HCT116 (cell line): ENCODE results near the gene SUPT4H1. TPM values are rescaled to one million over a fixed set of nuclear protein-coding genes. Genes with fewer than 3 reads are reported as not detected.

Source experiments
- ATAC-seq: fragments of 200-7000 bp; cut with Tn5 transposase; 2 replicates; pipeline ENCODE4 v1.9.1; 2020; ENCODE audit warnings: mild to moderate bottlenecking, moderate library complexity
- BruUV-seq: library from RNA; stranded (reverse); fragments of 400-500 nt; replicated peaks from 2 replicates; lab custom pipeline; 2021; lab: Mats Ljungman, UMichigan
- CTCF ChIA-PET: fragments of 300-600 bp; sonication (Branson Sonifier 250); formaldehyde crosslinking; loops from one replicate; lab custom pipeline; 2021; ENCODE audit warnings: antibody characterized with exemption; lab: Charles Lee
- POLR2A ChIA-PET: fragments of 300-600, 350-600 bp; sonication (Branson Sonifier 250); formaldehyde crosslinking; loops from one replicate; lab custom pipeline; 2021; ENCODE audit warnings: antibody characterized with exemption; lab: Charles Lee
- RAD21 ChIA-PET, 2 experiments: fragments of 300-600 bp; sonication (Branson Sonifier 250); formaldehyde crosslinking; loops; one replicate each; lab custom pipeline; 2023; ENCODE audit warnings: low total read pairs in 2 of 2; ENCODE audit not compliant: uncharacterized antibody in 2 of 2, unreplicated experiment in 2 of 2, low non-redundant PET in 1 of 2; lab: Charles Lee
- DNase-seq: peaks from one replicate; pipeline ENCODE4 v3.0.0-alpha.2; 2010; ENCODE audit warnings: low read depth, low spot score
- H2AFZ ChIP-seq: fragments of 200-600 bp; shearing (Covaris generic), sonication (generic); 2 replicates; pipeline ENCODE4 v1.6.1; 2017; ENCODE audit warnings: low read depth, mixed run types, mixed read lengths, antibody characterized with exemption, low read length; ENCODE audit not compliant: poor library complexity, severe bottlenecking
- H3K27ac ChIP-seq: 2 replicates; pipeline ENCODE4 v1.5.1; 2012; ENCODE audit warnings: low read depth, low read length
- H3K27me3 ChIP-seq: fragments of 200-600 bp; sonication (generic); 2 replicates; pipeline ENCODE4 v1.6.1; 2016; ENCODE audit warnings: mixed run types, low read length, mixed read lengths; ENCODE audit not compliant: insufficient read depth
- H3K36me3 ChIP-seq, 2 experiments: fragments of 200-500 bp in 1 of 2; fragments of 200-600 bp in 1 of 2; sonication (Bioruptor generic) in 1 of 2; sonication (generic) in 1 of 2; 2 replicates each; pipeline versions ENCODE4 v1.5.1 to v1.6.1; 2014 to 2016; ENCODE audit warnings: low read length in 2 of 2, inconsistent platforms in 1 of 2, mixed read lengths in 1 of 2, mixed run types in 1 of 2; ENCODE audit not compliant: insufficient read depth in 2 of 2, control insufficient read depth in 1 of 2
- H3K4me1 ChIP-seq, 2 experiments: fragments of 200-600 bp in 1 of 2; sonication (generic) in 1 of 2; 2 replicates each; pipeline versions ENCODE4 v1.5.1 to v1.6.1; 2012 to 2017; ENCODE audit warnings: low read length in 2 of 2, inconsistent platforms in 1 of 2, mild to moderate bottlenecking in 1 of 2, mixed read lengths in 1 of 2, mixed run types in 1 of 2, moderate library complexity in 1 of 2; ENCODE audit not compliant: insufficient read depth in 2 of 2, control insufficient read depth in 1 of 2
- H3K4me2 ChIP-seq: fragments of 200-600 bp; sonication (generic); 2 replicates; pipeline ENCODE4 v1.6.1; 2017; ENCODE audit warnings: mixed run types, low read length, mixed read lengths
- H3K4me3 ChIP-seq, 2 experiments: fragments of 200-600 bp in 1 of 2; sonication (generic) in 1 of 2; replicated peaks in 1 of 2; 2 replicates each; pipeline ENCODE4 v1.5.1; 2011 to 2016; ENCODE audit warnings: low read length in 2 of 2, control low read depth in 1 of 2, low read depth in 1 of 2, mild to moderate bottlenecking in 1 of 2, mixed read lengths in 1 of 2, mixed run types in 1 of 2
- H3K79me2 ChIP-seq: fragments of 200-600 bp; sonication (generic); 2 replicates; pipeline ENCODE4 v1.6.1; 2017; ENCODE audit warnings: mild to moderate bottlenecking, mixed run types, low read length, moderate library complexity, mixed read lengths; ENCODE audit not compliant: insufficient read depth
- H3K9ac ChIP-seq: fragments of 200-600 bp; sonication (generic); 2 replicates; pipeline ENCODE4 v1.6.1; 2016; ENCODE audit warnings: low read length, mixed read lengths
- H3K9me2 ChIP-seq: fragments of 200-600 bp; sonication (generic), shearing (Covaris generic); 2 replicates; pipeline ENCODE4 v1.6.1; 2017; ENCODE audit warnings: mixed run types, mild to moderate bottlenecking, moderate library complexity; ENCODE audit not compliant: insufficient read depth
- H3K9me3 ChIP-seq, 2 experiments: fragments of 200-500 bp in 1 of 2; fragments of 200-600 bp in 1 of 2; sonication (Bioruptor generic) in 1 of 2; sonication (generic) in 1 of 2; 2 replicates each; pipeline ENCODE4 v1.6.1; 2014 to 2017; ENCODE audit warnings: low read length in 2 of 2, mixed read lengths in 2 of 2, inconsistent platforms in 1 of 2, low read depth in 1 of 2, mild to moderate bottlenecking in 1 of 2, mixed run types in 1 of 2, moderate library complexity in 1 of 2; ENCODE audit not compliant: control insufficient read depth in 1 of 2, insufficient read depth in 1 of 2
- H4K20me1 ChIP-seq: fragments of 200-600 bp; sonication (generic), shearing (Covaris generic); 2 replicates; pipeline ENCODE4 v1.6.1; 2017; ENCODE audit warnings: mixed run types, mild to moderate bottlenecking, moderate library complexity; ENCODE audit not compliant: insufficient read depth
- CEBPB ChIP-seq: IDR thresholded peaks from 2 replicates; pipeline ENCODE4 v1.6.1; 2012; ENCODE audit warnings: low read depth
- CTCF ChIP-seq, 3 experiments: fragments of 200-600 bp in 1 of 3; sonication (generic) in 1 of 3; IDR thresholded peaks in 2 of 3; conservative IDR thresholded peaks in 1 of 3; 2 replicates each; pipeline ENCODE4 v1.5.1; 2012 to 2017; ENCODE audit warnings: low read depth in 2 of 3, low read length in 2 of 3, antibody characterized with exemption in 1 of 3, borderline replicate concordance in 1 of 3, control low read depth in 1 of 3, mild to moderate bottlenecking in 1 of 3, mixed read lengths in 1 of 3, mixed run types in 1 of 3, moderate library complexity in 1 of 3; ENCODE audit not compliant: insufficient read depth in 1 of 3
- ELF1 ChIP-seq: IDR thresholded peaks from 2 replicates; pipeline ENCODE4 v1.6.1; 2012; ENCODE audit warnings: low read depth, borderline replicate concordance
- EZH2phosphoT487 ChIP-seq: fragments of 200-600 bp; IDR thresholded peaks from 2 replicates; pipeline ENCODE4 v1.6.1; 2018; ENCODE audit warnings: antibody characterized with exemption, borderline replicate concordance
- POLR2AphosphoS5 ChIP-seq: IDR thresholded peaks from 2 replicates; pipeline ENCODE4 v1.6.1; 2011; ENCODE audit warnings: mild to moderate bottlenecking, low read depth, low read length, moderate library complexity
- REST ChIP-seq: IDR thresholded peaks from 2 replicates; pipeline ENCODE4 v1.6.1; 2012; ENCODE audit warnings: low read depth
- SIN3A ChIP-seq: IDR thresholded peaks from 2 replicates; pipeline ENCODE4 v1.6.1; 2012; ENCODE audit warnings: low read depth
- SP1 ChIP-seq: IDR thresholded peaks from 2 replicates; pipeline ENCODE4 v1.6.1; 2012; ENCODE audit warnings: low read depth
- SRF ChIP-seq: IDR thresholded peaks from 2 replicates; pipeline ENCODE4 v1.6.1; 2012; ENCODE audit warnings: low read depth
- TCF7L2 ChIP-seq: IDR thresholded peaks from 2 replicates; pipeline ENCODE4 v1.7.0; 2011; ENCODE audit warnings: borderline replicate concordance, inconsistent platforms; ENCODE audit not compliant: insufficient read depth, insufficient read length; ENCODE audit errors: extremely low read depth
- intact Hi-C: fragments of 100-400 bp; cut with micrococcal nuclease; formaldehyde crosslinking; loops from 2 replicates; pipeline ENCODE4 v1.10.0; 2022
- total RNA-seq: library from RNA; stranded (reverse); gene quantifications from one replicate; pipeline ENCODE4 v1.2.1, GENCODE V29; 2021; ENCODE audit not compliant: unreplicated experiment

SUPT4H1 gene
- total RNA-seq, 1 experiment from 2014 or later = 118 TPM

- no TSS peak for BruUV-seq
- Histone ChIP-seq H3K4me3 (no peak overlapping the region), H3K27me3 (no peaks in the 10 kb centered on the region), H3K79me2 (no peaks in the 10 kb centered on the region), H3K27ac (no peak overlapping the region; the same call in 1 of the 2 replicates), H4K20me1 (no peaks in the 10 kb centered on the region), H3K4me2 (peak overlapping the region; percentile 49), H3K9me2 (no peaks in the 10 kb centered on the region), H3K9me3 (no peaks in the 10 kb centered on the region), H3K36me3 (no peaks in the 10 kb centered on the region), H2AFZ (no peak overlapping the region), H3K9ac (no peak overlapping the region), H3K4me1 (peaks cover 17 to 47% of the 10 kb centered on the region in 2 experiments)
- intact Hi-C loops = no loop called here
- ChIA-PET CTCF (interaction anchor here (1.4 to 1.5 kb wide), 2 partner anchors 14 to 20 kb away, joined by 4 to 6 read pairs; partner anchors contain the start of gene SUPT4H1), POLR2A (interaction anchor here (1.0 to 1.1 kb wide), 2 partner anchors 14 to 41 kb away, joined by 3 to 6 read pairs; partner anchors contain the start of gene SUPT4H1), RAD21 (no interaction called here)
- ATAC-seq (peak; percentile 75), DNase-seq (no peak)
- peak; percentile 46 for TF ChIP-seq TCF7L2
- TF ChIP-seq SRF = peak; percentile 96
- no peak for TF ChIP-seq SIN3A
- no peak for TF ChIP-seq ELF1
Observed at GRCh38 chr17:58337600-58338453, 14.2 kb downstream of the SUPT4H1 start.

- Histone ChIP-seq H3K4me1 (peaks cover 17 to 47% of the 10 kb centered on the region in 2 experiments), H3K27me3 (no peaks in the 10 kb centered on the region), H3K27ac (no peak overlapping the region; the same call in 1 of the 2 replicates), H3K9me3 (no peaks in the 10 kb centered on the region), H3K4me2 (no peak overlapping the region), H2AFZ (no peak overlapping the region), H3K79me2 (no peaks in the 10 kb centered on the region), H3K4me3 (no peak overlapping the region), H4K20me1 (no peaks in the 10 kb centered on the region), H3K9me2 (no peaks in the 10 kb centered on the region), H3K9ac (no peak overlapping the region), H3K36me3 (no peaks in the 10 kb centered on the region)
- no peak for ATAC-seq
- no TSS peak for BruUV-seq
- RAD21 ChIA-PET = no interaction called here
- DNase-seq = no peak
- CTCF ChIA-PET = interaction anchor here (1.4 to 2.4 kb wide), 3 partner anchors 15 to 20 kb away, joined by 4 to 7 read pairs (median 6); partner anchors contain the start of gene SUPT4H1
- intact Hi-C loops = no loop called here
- POLR2A ChIA-PET = interaction anchor here (1.1 kb wide), 1 partner anchor 15 kb away, joined by 6 read pairs; the partner anchor contains the start of gene SUPT4H1
- TF ChIP-seq CTCF (IDR thresholded peaks at IDR 0.05 in 2 of 3, conservative IDR thresholded peaks at IDR 0.05 in 1 of 3; ENCODE audit: borderline replicate concordance in 1 of 3, insufficient read depth in 1 of 3, low read depth in 2 of 3, low read length in 2 of 3) = no peak
- TF ChIP-seq POLR2AphosphoS5 = no peak
- no peak for TF ChIP-seq SIN3A
- no peak for TF ChIP-seq SP1
- TF ChIP-seq ELF1 = no peak
- no peak for TF ChIP-seq REST
- no peak for TF ChIP-seq EZH2phosphoT487
- TF ChIP-seq CEBPB = no peak
Observed at GRCh38 chr17:58337210-58337599, 14.8 kb downstream of the SUPT4H1 start.
